Pancreas (tissue), 10 donors: ENCODE measurements around the gene NUFIP1. TPM values are rescaled to one million over a fixed set of nuclear protein-coding genes. Genes with fewer than 3 reads are reported as not detected.

Experiments
- ATAC-seq, 4 donors: fragments of 200-7000 bp; cut with Tn5 transposase; one replicate each; pipeline versions ENCODE4 v1.8.0 to v1.9.1; 2020; ENCODE audit warnings: mild to moderate bottlenecking in 4 of 4, moderate library complexity in 4 of 4
- DNase-seq, 6 donors: peaks; one replicate each; pipeline ENCODE4 v3.0.0-alpha.2; 2020
- FAIRE-seq: peaks from 2 replicates; lab custom pipeline; 2012; peaks lifted over from hg19 to GRCh38; lab: Jason Lieb, UNC
- H3K27ac ChIP-seq, 4 donors: fragments of 200-600 bp; sonication (generic); 1 replicate in 3 of 4; 2 replicates in 1 of 4; pipeline versions ENCODE4 v1.5.0 to v1.8.0; 2020
- H3K27me3 ChIP-seq, 4 donors: fragments of 200-600 bp; one replicate each; pipeline ENCODE4 v1.8.0; 2021
- H3K36me3 ChIP-seq, 3 donors: fragments of 200-600 bp; sonication (generic) in 1 of 3; one replicate each; pipeline versions ENCODE4 v1.5.0 to v1.8.0; 2020 to 2021
- H3K4me1 ChIP-seq, 3 donors: fragments of 200-600 bp; one replicate each; pipeline ENCODE4 v1.8.0; 2021
- H3K4me3 ChIP-seq, 4 donors: fragments of 200-600 bp; sonication (generic) in 2 of 4; one replicate each; pipeline versions ENCODE4 v1.5.0 to v1.8.0; 2020 to 2021
- H3K9me3 ChIP-seq, 4 donors: fragments of 200-600 bp; one replicate each; pipeline ENCODE4 v1.8.0; 2021
- CTCF ChIP-seq, 4 donors: fragments of 200-600 bp; sonication (generic) in 3 of 4; IDR thresholded peaks; one replicate each; pipeline versions ENCODE4 v1.5.0 to v1.8.0; 2021; ENCODE audit warnings: antibody characterized with exemption in 4 of 4
- WGBS, 2 donors: extraction: QIAGEN DNeasy Blood & Tissue Kit; methylation state at CpG; one replicate each; pipeline ENCODE4 v1.1.7; 2013; 5-methylcytosine and 5-hydroxymethylcytosine counted together
- intact Hi-C, 3 donors: fragments of 100-400 bp; cut with DNase I; formaldehyde crosslinking; loops; one replicate each; pipeline versions ENCODE4 v1.11.1 to v1.14.2; 2022
- polyA plus RNA-seq, 2 donors: library from polyadenylated mRNA; stranded (reverse); fragments of 200-250 nt; gene quantifications; one replicate each; pipeline ENCODE4 v1.2.3, GENCODE V29; 2013
- total RNA-seq, 6 donors: library from RNA; stranded (reverse); fragmentation: NEBNext Ultra II Directional in 4 of 6; extraction: Animal tissue kit (Norgen Biotek cat#: 25700) in 4 of 6; gene quantifications; one replicate each; pipeline versions ENCODE4 v1.2.1 to v1.2.4, GENCODE V29; 2021 to 2023
- donor health status: healthy with polysubstance abuse.
- donor health status: DM: no; HTN: no; CAD: no; lungs with moderate emphysema.
- donor health status: DM: no; HTN: no; CAD: no.
- donor health status: control.
- donor health status: control.
- donor health status: Bipolar disorder and iron deficiency.
- donor health status: DM: yes; HTN: yes; CAD: no.
- donor health status: DM: no; HTN: no; CAD: no.
- donor health status: DM: no; HTN: no; CAD: no.
- donor health status: DM: yes; HTN: yes; CAD: no.

The NUFIP1 gene
- total and polyA plus RNA-seq, 8 donors, result 1.1 to 3.0 (median 2.0) TPM

- Histone ChIP-seq H3K27ac (no peak overlapping the region), H3K9me3 (no peaks in the 10 kb centered on the region), H3K27me3 (no peaks in the 10 kb centered on the region), H3K4me3 (no peak overlapping the region), H3K36me3 (no peaks in the 10 kb centered on the region), H3K4me1 (peaks cover 2 to 21% (median 17%) of the 10 kb centered on the region in 3 donors)
- FAIRE-seq (no peak), ATAC-seq (no peak), DNase-seq (no peak)
- TF ChIP-seq CTCF (IDR thresholded peaks at IDR 0.05), result no peak
- WGBS, 2 donors, result 70 to 80% methylated on average over 5 of the region's 5 CpGs
- intact Hi-C loops, result no loop called here
Observed at GRCh38 chr13:44908712-44909111, 80.6 kb downstream of the NUFIP1 start.

- no peak overlapping the region for H3K27ac ChIP-seq
- no peaks in the 10 kb centered on the region for H3K36me3 ChIP-seq
- DNase-seq (no peak), FAIRE-seq (no peak), ATAC-seq (no peak)
- no peaks in the 10 kb centered on the region for H3K9me3 ChIP-seq
- WGBS, 2 donors, result 34 to 35% methylated on average over 1 of the region's 1 CpG
- peaks cover 2 to 21% (median 20%) of the 10 kb centered on the region in 3 donors for H3K4me1 ChIP-seq
- no peaks in the 10 kb centered on the region for H3K27me3 ChIP-seq
- no peak for TF ChIP-seq CTCF (IDR thresholded peaks at IDR 0.05)
- intact Hi-C loops, result no loop called here
- no peak overlapping the region for H3K4me3 ChIP-seq
Observed at GRCh38 chr13:44908266-44908665, 81.0 kb downstream of the NUFIP1 start.

GRCh38 chr13:44906713-44907112, 82.6 kb downstream of the NUFIP1 start:
- peak in 3 of 6 donors; percentile 31 to 59 (median 39) for DNase-seq
- intact Hi-C loops, result no loop called here
- peaks cover 2 to 21% (median 20%) of the 10 kb centered on the region in 3 donors for H3K4me1 ChIP-seq
- no peaks in the 10 kb centered on the region for H3K27me3 ChIP-seq
- 5 to 7% methylated on average over 6 of the region's 6 CpGs for WGBS, 2 donors
- H3K4me3 ChIP-seq, result no peak overlapping the region
- peak; percentile 76 to 87 (median 80) for ATAC-seq
- H3K36me3 ChIP-seq, result no peaks in the 10 kb centered on the region
- FAIRE-seq, result no peak
- TF ChIP-seq CTCF (IDR thresholded peaks at IDR 0.05), result no peak
- peak overlapping the region; percentile 27 to 60 (median 42) for H3K27ac ChIP-seq
- no peaks in the 10 kb centered on the region for H3K9me3 ChIP-seq

- Histone ChIP-seq H3K9me3 (no peaks in the 10 kb centered on the region), H3K4me1 (peaks cover 2 to 21% (median 20%) of the 10 kb centered on the region in 3 donors), H3K27ac (peak overlapping the region in 3 of 4 donors; percentile 28 to 60 (median 57)), H3K27me3 (no peaks in the 10 kb centered on the region), H3K4me3 (no peak overlapping the region), H3K36me3 (no peaks in the 10 kb centered on the region)
- peak in 1 of 6 donors; percentile 25 for DNase-seq
- intact Hi-C loops, result no loop called here
- no peak for TF ChIP-seq CTCF (IDR thresholded peaks at IDR 0.05)
- no peak for FAIRE-seq
- WGBS, 2 donors, result 12 to 14% methylated on average over 4 of the region's 4 CpGs
- ATAC-seq, result peak; percentile 38 to 75 (median 70)
Observed at GRCh38 chr13:44906230-44906629, 83.0 kb downstream of the NUFIP1 start.

- FAIRE-seq, result no peak
- H3K4me1 ChIP-seq, result peaks cover 2 to 21% (median 20%) of the 10 kb centered on the region in 3 donors
- intact Hi-C loops, result no loop called here
- no peak for DNase-seq
- peak overlapping the region in 1 of 4 donors; percentile 22 for H3K27ac ChIP-seq
- no peak for TF ChIP-seq CTCF (IDR thresholded peaks at IDR 0.05)
- H3K27me3 ChIP-seq, result no peaks in the 10 kb centered on the region
- 73 to 82% methylated on average over 5 of the region's 5 CpGs for WGBS, 2 donors
- H3K36me3 ChIP-seq, result no peaks in the 10 kb centered on the region
- no peak overlapping the region for H3K4me3 ChIP-seq
- ATAC-seq, result no peak
- no peaks in the 10 kb centered on the region for H3K9me3 ChIP-seq
Observed at GRCh38 chr13:44905556-44905955, 83.7 kb downstream of the NUFIP1 start.
